Rectal smooth muscle tissue (tissue), 1 donor: Measurements from ENCODE around the gene TDRD10.

ENCODE experiments used
- H3K27ac ChIP-seq: one replicate; pipeline ENCODE4 v1.7.0; 2013; ENCODE audit warnings: low read depth, low read length, inconsistent platforms
- H3K27me3 ChIP-seq: one replicate; pipeline ENCODE4 v1.7.0; 2013; ENCODE audit warnings: low read length; ENCODE audit not compliant: control insufficient read depth, insufficient read depth
- H3K36me3 ChIP-seq: one replicate; pipeline ENCODE4 v1.7.0; 2013; ENCODE audit warnings: low read length; ENCODE audit not compliant: control insufficient read depth, insufficient read depth
- H3K4me1 ChIP-seq: one replicate; pipeline ENCODE4 v1.7.0; 2013; ENCODE audit warnings: low read length; ENCODE audit not compliant: control insufficient read depth, insufficient read depth
- H3K4me3 ChIP-seq: one replicate; pipeline ENCODE4 v1.7.0; 2013; ENCODE audit warnings: low read length
- H3K9ac ChIP-seq: one replicate; pipeline ENCODE4 v1.7.0; 2013; ENCODE audit warnings: low read length

The TDRD10 gene

GRCh38 chr1:154551474-154551873, 49.5 kb downstream of the TDRD10 start:
- H3K4me1 ChIP-seq, result peaks cover 16% of the 10 kb centered on the region
- H3K4me3 ChIP-seq, result no peak overlapping the region
- peaks cover 45% of the 10 kb centered on the region for H3K36me3 ChIP-seq
- no peak overlapping the region for H3K9ac ChIP-seq
- no peak overlapping the region for H3K27ac ChIP-seq
- H3K27me3 ChIP-seq, result no peaks in the 10 kb centered on the region

GRCh38 chr1:154552036-154552435, 50.0 kb downstream of the TDRD10 start:
- no peak overlapping the region for H3K4me3 ChIP-seq
- no peaks in the 10 kb centered on the region for H3K27me3 ChIP-seq
- H3K9ac ChIP-seq, result no peak overlapping the region
- peaks cover 21% of the 10 kb centered on the region for H3K4me1 ChIP-seq
- H3K36me3 ChIP-seq, result peaks cover 45% of the 10 kb centered on the region
- H3K27ac ChIP-seq, result no peak overlapping the region

- H3K27me3 ChIP-seq, result no peaks in the 10 kb centered on the region
- peaks cover 28% of the 10 kb centered on the region for H3K4me1 ChIP-seq
- H3K27ac ChIP-seq, result no peak overlapping the region
- H3K4me3 ChIP-seq, result no peak overlapping the region
- peaks cover 45% of the 10 kb centered on the region for H3K36me3 ChIP-seq
- H3K9ac ChIP-seq, result no peak overlapping the region
Measured at GRCh38 chr1:154553056-154554030, 51.3 kb downstream of the TDRD10 start.

GRCh38 chr1:154556422-154556821, 54.4 kb downstream of the TDRD10 start:
- H3K27me3 ChIP-seq, result no peaks in the 10 kb centered on the region
- peak overlapping the region; percentile 80 for H3K4me3 ChIP-seq
- H3K4me1 ChIP-seq, result peaks cover 31% of the 10 kb centered on the region
- H3K9ac ChIP-seq, result no peak overlapping the region
- H3K27ac ChIP-seq, result no peak overlapping the region
- peaks cover 32% of the 10 kb centered on the region for H3K36me3 ChIP-seq

- H3K27ac ChIP-seq, result no peak overlapping the region
- H3K4me1 ChIP-seq, result peaks cover 31% of the 10 kb centered on the region
- H3K36me3 ChIP-seq, result peaks cover 22% of the 10 kb centered on the region
- no peaks in the 10 kb centered on the region for H3K27me3 ChIP-seq
- H3K4me3 ChIP-seq, result peak overlapping the region; percentile 80
- H3K9ac ChIP-seq, result peak overlapping the region; percentile 35
Measured at GRCh38 chr1:154557248-154557938, 55.4 kb downstream of the TDRD10 start.

GRCh38 chr1:154557939-154558719, 56.1 kb downstream of the TDRD10 start, which contains the start of gene UBE2Q1:
Gene UBE2Q1, minus strand, starts transcription at chr1:154558662. Its CDS starts 109 bp downstream, at chr1:154558553.
- no peaks in the 10 kb centered on the region for H3K27me3 ChIP-seq
- peak within 1 kb of the TSS; percentile 49 for H3K9ac ChIP-seq
- H3K27ac ChIP-seq, result peak within 1 kb of the TSS; percentile 88
- H3K4me1 ChIP-seq, result peaks cover 30% of the 10 kb centered on the region
- H3K4me3 ChIP-seq, result peak within 1 kb of the TSS; percentile 96
- peaks cover 18% of the 10 kb centered on the region for H3K36me3 ChIP-seq

GRCh38 chr1:154558720-154559465, 56.9 kb downstream of the TDRD10 start:
- H3K9ac ChIP-seq, result peak overlapping the region; percentile 49
- H3K4me1 ChIP-seq, result peaks cover 22% of the 10 kb centered on the region

GRCh38 chr1:154559466-154560044, 57.5 kb downstream of the TDRD10 start:
- peak overlapping the region; percentile 49 for H3K9ac ChIP-seq
- H3K27me3 ChIP-seq, result no peaks in the 10 kb centered on the region
- peak overlapping the region; percentile 96 for H3K4me3 ChIP-seq
- peaks cover 21% of the 10 kb centered on the region for H3K4me1 ChIP-seq
- peak overlapping the region; percentile 88 for H3K27ac ChIP-seq
- H3K36me3 ChIP-seq, result peaks cover 7% of the 10 kb centered on the region

More at GRCh38 chr1:154558720-154559465, 56.9 kb downstream of the TDRD10 start:
- Histone ChIP-seq H3K36me3 (peaks cover 11% of the 10 kb centered on the region), H3K27ac (peak overlapping the region; percentile 88), H3K4me3 (peak overlapping the region; percentile 96), H3K27me3 (no peaks in the 10 kb centered on the region)

- no peak overlapping the region for H3K9ac ChIP-seq
- H3K4me1 ChIP-seq, result no peaks in the 10 kb centered on the region
- no peak overlapping the region for H3K27ac ChIP-seq
- peaks cover 9% of the 10 kb centered on the region for H3K27me3 ChIP-seq
- H3K36me3 ChIP-seq, result no peaks in the 10 kb centered on the region
- H3K4me3 ChIP-seq, result no peak overlapping the region
Measured at GRCh38 chr1:154565876-154566275, 63.9 kb downstream of the TDRD10 start.

GRCh38 chr1:154567386-154568156, 65.6 kb downstream of the TDRD10 start, which contains the start of gene CHRNB2:
Gene CHRNB2, plus strand, starts transcription at chr1:154567778. Its CDS starts 267 bp downstream, at chr1:154568045.
- Histone ChIP-seq H3K4me1 (no peaks in the 10 kb centered on the region), H3K27me3 (peaks cover 9% of the 10 kb centered on the region), H3K9ac (no peak within 1 kb of the TSS), H3K36me3 (no peaks in the 10 kb centered on the region), H3K27ac (no peak within 1 kb of the TSS), H3K4me3 (peak within 1 kb of the TSS; percentile 15)
